Ascending aorta (tissue), 2 donors: ENCODE results near the gene CDHR4. TPM values are rescaled to one million over a fixed set of nuclear protein-coding genes. Genes with fewer than 3 reads are reported as not detected.

ENCODE experiments used
- DNase-seq, 2 donors: peaks; one replicate each; pipeline ENCODE4 v3.0.0-alpha.2; 2019; ENCODE audit warnings: low spot score in 2 of 2
- H3K27ac ChIP-seq, 2 donors: fragments of 200-600 bp; sonication (generic); one replicate each; pipeline ENCODE4 v1.5.1; 2016 to 2017; ENCODE audit warnings: mild to moderate bottlenecking in 1 of 2
- H3K27me3 ChIP-seq: fragments of 200-600 bp; sonication (generic); one replicate; pipeline ENCODE4 v1.5.1; 2017
- H3K36me3 ChIP-seq, 2 donors: fragments of 200-600 bp; sonication (generic); one replicate each; pipeline ENCODE4 v1.5.1; 2016
- H3K4me1 ChIP-seq, 2 donors: fragments of 200-600 bp; sonication (generic); one replicate each; pipeline ENCODE4 v1.5.1; 2016 to 2017; ENCODE audit warnings: mild to moderate bottlenecking in 1 of 2
- H3K4me3 ChIP-seq, 2 donors: fragments of 200-600 bp; sonication (generic); one replicate each; pipeline ENCODE4 v1.5.1; 2016 to 2017; ENCODE audit warnings: mild to moderate bottlenecking in 1 of 2
- H3K9me3 ChIP-seq, 2 donors: fragments of 200-600 bp; sonication (generic); one replicate each; pipeline ENCODE4 v1.5.1; 2016
- intact Hi-C: fragments of 100-400 bp; cut with DNase I; formaldehyde crosslinking; loops from one replicate; pipeline ENCODE4 v1.15.1; 2023
- total RNA-seq: library from RNA; depleted of rRNA; stranded (reverse); fragments of >200 nt; gene quantifications from one replicate; pipeline ENCODE4 v1.1.0, GENCODE V29; 2016
- TF ChIP-seq, protein P1 (sequence below), 3 experiments: fragments of 200-600 bp in 2 of 3; fragments of 450-650 bp in 1 of 3; sonication (generic) in 2 of 3; IDR thresholded peaks; one replicate each; pipeline ENCODE4 v1.5.1; 2016 to 2019; ENCODE audit warnings: antibody characterized with exemption in 3 of 3, mild to moderate bottlenecking in 1 of 3, moderate library complexity in 1 of 3

The CDHR4 gene, protein sequence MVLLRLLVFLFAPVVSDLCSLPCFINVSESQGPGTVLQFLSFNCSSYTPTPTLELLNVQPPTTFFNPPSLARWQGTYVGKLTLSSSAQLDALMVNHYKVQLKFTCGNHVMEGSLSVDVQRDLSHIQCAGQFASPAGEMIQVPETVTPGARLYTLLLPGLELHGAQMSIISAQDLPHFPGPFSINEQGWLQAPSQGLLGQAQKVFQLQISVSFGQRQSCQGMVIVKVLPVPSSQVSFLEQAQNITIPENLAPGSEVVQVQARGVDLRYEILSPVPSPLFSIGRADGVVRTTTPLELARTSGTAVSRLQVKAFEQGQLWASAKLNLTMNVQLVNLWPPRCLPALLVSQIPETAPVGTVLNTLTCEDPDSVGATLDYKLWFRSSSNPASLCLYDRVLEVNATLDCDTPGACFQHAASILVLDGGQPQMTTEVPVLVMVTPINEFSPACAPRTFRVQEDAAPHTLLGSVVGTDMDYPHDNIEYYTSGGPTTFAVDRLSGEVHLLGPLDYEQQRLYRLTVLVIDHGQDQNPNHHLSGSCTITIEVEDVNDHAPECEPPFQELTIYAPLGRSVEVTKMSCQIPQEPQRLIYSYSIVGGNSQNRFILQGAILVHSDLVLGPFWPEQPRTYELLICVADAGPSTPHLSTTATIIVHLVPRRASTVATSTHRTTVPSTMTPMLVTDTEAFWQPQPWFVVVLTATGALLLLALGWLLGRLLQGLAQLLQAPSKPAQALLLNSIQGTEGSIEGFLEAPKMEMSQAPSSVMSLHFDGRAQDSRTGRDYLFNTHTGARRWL
- total RNA-seq = not detected

DNA sequence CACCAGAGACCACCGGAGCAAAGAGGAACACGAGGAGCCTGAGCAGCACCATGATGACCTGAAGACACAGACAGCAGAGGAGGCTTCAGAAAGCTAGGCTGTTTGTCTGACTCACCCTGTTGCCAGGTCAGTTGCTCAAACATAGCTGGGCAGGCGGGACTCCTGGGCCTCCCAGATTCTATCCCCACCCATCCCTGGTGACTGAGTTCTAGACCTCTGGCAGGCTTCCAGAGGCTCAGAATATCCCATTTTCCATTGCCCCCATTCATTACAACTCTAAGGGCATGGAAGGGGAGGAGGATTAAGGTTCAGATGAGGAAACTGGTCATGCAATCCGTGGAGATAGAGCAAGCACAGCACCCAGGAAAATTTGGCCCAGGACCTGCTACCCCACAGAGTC is at the start of gene CDHR4:
CDHR4 (minus strand) TSS at position 113 of the 400 bp plus-strand sequence; CDS start at position 52, 61 bp downstream.
- peaks cover 8 to 14% of the 10 kb centered on the region in 2 donors for H3K4me1 ChIP-seq
- H3K27me3 ChIP-seq = no peaks in the 10 kb centered on the region
- no peak within 1 kb of the TSS for H3K4me3 ChIP-seq
- peak within 1 kb of the TSS in 1 of 2 donors; percentile 48 for H3K27ac ChIP-seq
- intact Hi-C loops = loop anchor here (5.0 kb wide), 1 partner anchor 288 kb away; the partner anchor contains the start of gene RBM5
- TF ChIP-seq, protein P1, sequence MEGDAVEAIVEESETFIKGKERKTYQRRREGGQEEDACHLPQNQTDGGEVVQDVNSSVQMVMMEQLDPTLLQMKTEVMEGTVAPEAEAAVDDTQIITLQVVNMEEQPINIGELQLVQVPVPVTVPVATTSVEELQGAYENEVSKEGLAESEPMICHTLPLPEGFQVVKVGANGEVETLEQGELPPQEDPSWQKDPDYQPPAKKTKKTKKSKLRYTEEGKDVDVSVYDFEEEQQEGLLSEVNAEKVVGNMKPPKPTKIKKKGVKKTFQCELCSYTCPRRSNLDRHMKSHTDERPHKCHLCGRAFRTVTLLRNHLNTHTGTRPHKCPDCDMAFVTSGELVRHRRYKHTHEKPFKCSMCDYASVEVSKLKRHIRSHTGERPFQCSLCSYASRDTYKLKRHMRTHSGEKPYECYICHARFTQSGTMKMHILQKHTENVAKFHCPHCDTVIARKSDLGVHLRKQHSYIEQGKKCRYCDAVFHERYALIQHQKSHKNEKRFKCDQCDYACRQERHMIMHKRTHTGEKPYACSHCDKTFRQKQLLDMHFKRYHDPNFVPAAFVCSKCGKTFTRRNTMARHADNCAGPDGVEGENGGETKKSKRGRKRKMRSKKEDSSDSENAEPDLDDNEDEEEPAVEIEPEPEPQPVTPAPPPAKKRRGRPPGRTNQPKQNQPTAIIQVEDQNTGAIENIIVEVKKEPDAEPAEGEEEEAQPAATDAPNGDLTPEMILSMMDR (IDR thresholded peaks at IDR 0.05) = no peak
- peak in 1 of 2 donors; percentile 86 for DNase-seq
- no peaks in the 10 kb centered on the region for H3K36me3 ChIP-seq
- no peaks in the 10 kb centered on the region for H3K9me3 ChIP-seq

DNA sequence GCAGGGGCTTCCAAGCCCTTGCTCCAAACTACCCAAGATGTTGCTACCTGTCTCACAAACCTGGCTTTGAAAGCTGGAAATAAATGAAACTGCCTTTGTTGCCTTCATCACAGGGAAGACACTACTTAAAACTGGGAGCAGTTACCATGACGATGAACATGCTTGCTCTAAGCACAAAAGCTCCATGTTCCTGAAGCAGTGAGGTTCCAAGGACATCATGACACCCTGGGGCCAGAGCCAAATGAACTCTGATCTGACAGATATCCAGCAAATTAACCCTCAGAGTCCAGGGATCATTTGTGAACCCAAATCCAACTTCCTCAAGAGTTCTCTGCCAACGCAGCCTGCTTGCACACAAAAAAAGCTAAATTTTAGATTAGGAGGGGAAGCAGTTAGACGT is 46.0 kb upstream of the CDHR4 start:
- intact Hi-C loops = no loop called here
- no peaks in the 10 kb centered on the region for H3K27me3 ChIP-seq
- no peak overlapping the region for H3K27ac ChIP-seq
- H3K36me3 ChIP-seq = no peaks in the 10 kb centered on the region
- TF ChIP-seq, protein P1 (IDR thresholded peaks at IDR 0.05) = no peak
- H3K4me3 ChIP-seq = no peak overlapping the region
- no peak for DNase-seq
- no peaks in the 10 kb centered on the region for H3K4me1 ChIP-seq
- H3K9me3 ChIP-seq = no peaks in the 10 kb centered on the region

DNA sequence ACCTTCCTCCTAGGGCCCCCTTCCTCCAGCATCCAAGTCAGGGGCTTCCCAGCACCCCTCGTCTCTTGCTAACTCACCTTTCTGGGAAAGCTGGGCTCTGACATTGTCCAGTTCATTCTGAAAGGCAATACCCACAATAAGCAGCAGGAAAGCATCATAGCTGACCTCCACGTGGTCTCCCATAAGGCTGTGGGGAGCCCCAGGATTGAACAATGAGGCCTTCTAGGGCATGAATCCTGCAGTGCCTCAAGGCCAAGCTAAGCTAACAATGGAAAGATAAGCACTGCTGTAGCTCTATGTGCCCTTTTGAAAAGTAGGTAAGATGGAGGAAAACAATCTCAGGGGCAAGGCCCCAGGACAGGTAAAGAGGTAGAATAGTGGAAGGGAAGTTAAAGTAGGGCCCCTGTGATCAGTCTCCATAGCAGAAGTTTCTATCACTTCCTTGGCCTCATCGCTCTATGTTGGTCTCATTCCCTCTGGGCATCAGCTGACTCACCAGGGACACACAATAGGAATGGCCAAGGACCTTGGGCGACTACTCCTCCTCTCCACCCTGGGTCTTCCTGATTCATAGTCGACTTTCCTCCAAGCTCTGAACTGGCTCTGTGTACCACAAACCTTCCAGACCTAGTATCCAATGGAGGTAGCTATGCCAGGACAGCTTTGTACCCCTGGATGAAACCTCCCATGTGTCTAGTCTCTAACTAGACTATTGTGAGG is 45.0 kb upstream of the CDHR4 start:
- Histone ChIP-seq H3K9me3 (no peaks in the 10 kb centered on the region), H3K27ac (no peak overlapping the region), H3K4me1 (peaks cover 0 to under 1% of the 10 kb centered on the region in 2 donors), H3K36me3 (no peaks in the 10 kb centered on the region), H3K4me3 (no peak overlapping the region), H3K27me3 (no peaks in the 10 kb centered on the region)
- TF ChIP-seq, protein P1 (IDR thresholded peaks at IDR 0.05) = no peak
- no peak for DNase-seq
- intact Hi-C loops = no loop called here

DNA sequence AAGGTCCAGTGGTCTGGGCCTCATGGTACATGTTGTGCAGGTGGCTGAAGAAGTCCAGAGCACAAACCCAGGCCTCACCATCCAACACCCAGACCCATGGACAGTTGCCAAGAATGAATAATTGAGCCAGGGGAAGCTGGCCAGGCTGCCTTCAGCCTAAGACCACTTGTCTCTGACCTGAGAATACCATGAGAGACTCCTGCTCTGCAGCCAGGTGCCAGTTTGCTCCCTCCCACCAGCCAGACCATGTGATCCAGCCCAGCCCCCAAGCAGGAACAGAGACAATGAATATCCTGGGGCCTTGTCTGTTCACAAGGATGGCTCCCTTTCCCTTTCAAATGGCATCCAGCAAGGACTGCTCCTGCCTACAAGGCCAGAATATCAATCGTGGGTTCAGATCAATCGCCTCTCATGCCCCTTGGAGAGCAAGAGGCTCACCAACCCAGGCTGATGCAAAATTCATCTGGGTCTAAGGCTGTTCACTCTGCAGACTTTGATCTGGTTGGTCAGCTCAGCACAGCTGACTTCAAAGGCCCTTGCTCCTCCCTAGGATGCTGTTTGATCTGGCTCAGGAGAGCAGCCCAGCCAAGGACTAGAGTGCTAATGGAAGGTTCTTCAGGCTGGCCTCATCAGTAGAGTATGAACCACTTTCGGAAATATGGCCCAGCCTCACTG is 43.3 kb upstream of the CDHR4 start:
- Histone ChIP-seq H3K27ac (no peak overlapping the region), H3K4me1 (peaks cover 0 to 4% of the 10 kb centered on the region in 2 donors), H3K4me3 (no peak overlapping the region), H3K36me3 (no peaks in the 10 kb centered on the region), H3K9me3 (no peaks in the 10 kb centered on the region), H3K27me3 (no peaks in the 10 kb centered on the region)
- TF ChIP-seq, protein P1 (IDR thresholded peaks at IDR 0.05) = no peak
- no peak for DNase-seq
- intact Hi-C loops = no loop called here

DNA sequence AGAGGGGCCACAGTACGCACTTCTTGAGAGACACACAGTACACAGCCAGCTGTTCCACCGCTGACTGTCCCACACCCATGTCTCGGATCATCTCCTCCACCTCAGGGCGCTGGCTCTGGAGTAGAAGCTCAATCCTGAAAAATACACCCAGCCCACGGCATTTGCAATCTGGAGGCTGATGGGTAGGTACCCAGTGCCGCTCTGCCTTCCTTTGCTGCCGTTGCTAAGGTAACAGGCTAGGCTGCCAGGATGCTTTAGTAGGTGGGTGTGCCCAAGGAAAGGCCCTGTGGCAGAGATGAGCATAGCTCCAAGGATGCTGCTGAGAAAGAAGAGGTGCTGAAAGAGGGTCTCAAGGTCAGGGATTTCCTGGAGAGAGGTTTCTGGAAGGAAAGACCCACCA is 42.1 kb upstream of the CDHR4 start:
- Histone ChIP-seq H3K4me1 (peaks cover 0 to 4% of the 10 kb centered on the region in 2 donors), H3K27ac (no peak overlapping the region), H3K36me3 (no peaks in the 10 kb centered on the region), H3K4me3 (no peak overlapping the region), H3K27me3 (no peaks in the 10 kb centered on the region), H3K9me3 (no peaks in the 10 kb centered on the region)
- intact Hi-C loops = no loop called here
- TF ChIP-seq, protein P1 (IDR thresholded peaks at IDR 0.05) = no peak
- DNase-seq = no peak
